Measurements from ENCODE around the gene GINS1.
"Not testable (repeated sequence)": the region's sequence is repeated elsewhere in the genome, so short reads cannot be mapped to it uniquely, and the experiment has no call there.

GINS1 gene

GRCh38 chr20:25390538-25391528 lies 16.6 kb upstream of the GINS1 start, which contains the start of gene ABHD12:
TSS of gene ABHD12 (minus strand) at chr20:25390835. CDS start at chr20:25390703, 132 bp downstream.
- peak; percentile 91 for DNase-seq

GRCh38 chr20:25394276-25394675 lies 13.2 kb upstream of the GINS1 start:
- DNase-seq = no peak

DNA sequence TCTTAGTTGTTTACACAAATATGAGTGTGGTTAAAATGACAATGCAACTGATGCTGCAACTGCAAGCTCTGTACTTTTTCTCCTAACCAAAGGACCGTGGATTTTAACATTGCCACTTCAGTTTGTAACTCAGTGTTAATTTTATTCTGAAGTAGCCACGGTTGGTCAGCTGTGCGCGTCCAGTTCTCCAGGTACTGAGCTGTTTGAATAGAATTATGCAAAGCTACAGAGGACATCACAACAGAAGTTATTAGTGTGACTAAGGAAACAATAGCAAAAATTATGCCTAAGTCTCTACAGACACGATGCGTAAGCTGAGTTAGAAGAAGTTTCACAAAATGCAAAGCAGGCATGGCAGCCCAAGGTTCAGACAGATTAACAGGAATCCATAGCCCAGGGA lies 12.5 kb upstream of the GINS1 start:
- DNase-seq = no peak

DNA sequence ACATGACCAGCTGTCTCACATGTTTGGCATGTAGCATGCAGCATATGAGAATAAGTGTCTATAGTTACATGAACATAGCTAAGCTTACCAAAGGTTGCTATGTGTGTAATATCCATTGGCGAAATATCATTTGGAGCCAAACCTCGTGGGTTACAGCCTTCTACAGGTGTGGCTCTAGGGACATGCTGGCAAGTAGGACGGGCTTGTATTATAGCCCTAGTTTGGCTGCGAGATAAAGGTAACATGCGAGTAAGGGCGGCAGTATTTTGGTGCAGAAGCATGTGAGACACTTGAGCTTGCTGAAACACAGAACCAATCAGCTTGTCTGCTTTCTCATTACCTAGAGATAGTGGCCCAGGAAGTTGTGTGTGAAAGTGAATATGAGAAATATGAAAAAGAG lies 10.4 kb upstream of the GINS1 start:
- DNase-seq = no peak

DNA sequence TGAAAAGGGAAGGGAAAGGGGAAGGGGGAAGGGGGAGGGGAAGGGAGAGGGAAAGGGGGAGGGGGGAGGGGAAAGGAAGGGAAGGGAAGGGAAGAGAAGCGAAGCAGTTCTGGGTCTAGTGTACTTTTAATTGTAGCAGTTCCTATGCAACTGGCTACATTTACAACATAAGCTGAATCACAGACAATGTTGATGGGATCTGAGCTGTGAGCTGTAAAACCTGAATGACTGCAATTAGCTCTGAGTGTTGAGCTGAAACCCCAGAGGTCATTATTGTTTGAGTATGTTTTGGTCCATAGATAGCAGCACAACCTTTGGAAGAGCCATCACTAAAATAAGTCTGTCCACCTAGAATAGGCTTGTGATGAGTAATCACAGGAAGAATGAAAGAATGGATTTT lies 9.7 kb upstream of the GINS1 start:
- no peak for DNase-seq

GRCh38 chr20:25398376-25399036 lies 9.0 kb upstream of the GINS1 start:
- DNase-seq = no peak

- DNase-seq = no peak
These were observed 8.4 kb upstream of the GINS1 start for GRCh38 chr20:25399037-25399430.

- DNase-seq = not testable (repeated sequence)
These were observed 7.2 kb upstream of the GINS1 start for GRCh38 chr20:25400291-25400732.

GRCh38 chr20:25402583-25402982 lies 4.9 kb upstream of the GINS1 start:
- DNase-seq = no peak

GRCh38 chr20:25408170-25408547 lies 686 bp downstream of the GINS1 start:
- no peak for DNase-seq

DNA sequence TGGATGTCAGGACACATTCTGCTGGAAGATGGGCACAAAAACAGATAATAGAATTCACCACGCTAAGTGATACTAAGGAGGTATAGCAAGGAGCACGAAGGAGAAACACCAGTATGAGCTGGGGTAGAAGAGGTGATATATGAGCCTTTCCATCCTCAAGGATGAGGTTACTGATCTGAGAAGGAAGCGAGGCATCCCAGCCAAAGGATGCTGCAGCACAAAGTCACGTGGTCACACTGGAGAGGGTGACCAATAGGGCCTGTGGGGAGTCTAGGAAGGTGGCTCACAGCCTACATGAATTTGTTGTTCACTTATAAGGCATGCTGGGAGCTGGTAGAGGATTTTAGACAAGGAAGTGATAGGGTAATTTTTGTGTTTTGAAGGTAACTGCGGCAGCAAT lies 1.4 kb downstream of the GINS1 start:
- no peak for DNase-seq

DNA sequence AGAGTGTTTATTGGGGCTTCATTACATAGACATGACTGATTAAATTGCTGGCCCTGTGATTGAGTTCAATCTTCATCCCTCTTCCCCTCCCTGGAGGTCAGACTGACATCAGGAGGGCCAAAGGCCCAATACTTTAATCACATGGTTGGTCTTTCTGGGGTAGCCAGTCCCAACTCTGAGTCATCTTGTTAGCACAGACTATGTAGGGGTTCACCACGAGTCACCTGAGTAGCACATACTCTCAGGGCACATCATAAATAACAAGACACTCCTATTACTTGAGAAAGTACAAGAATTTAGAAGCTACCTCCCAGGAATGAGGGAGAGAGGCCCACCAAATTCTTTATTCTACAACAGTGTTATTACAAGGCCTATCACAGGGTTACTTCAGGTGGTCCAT lies 11.3 kb downstream of the GINS1 start:
- no peak for DNase-seq

GRCh38 chr20:25421102-25421501 lies 13.6 kb downstream of the GINS1 start:
- no peak for DNase-seq

DNA sequence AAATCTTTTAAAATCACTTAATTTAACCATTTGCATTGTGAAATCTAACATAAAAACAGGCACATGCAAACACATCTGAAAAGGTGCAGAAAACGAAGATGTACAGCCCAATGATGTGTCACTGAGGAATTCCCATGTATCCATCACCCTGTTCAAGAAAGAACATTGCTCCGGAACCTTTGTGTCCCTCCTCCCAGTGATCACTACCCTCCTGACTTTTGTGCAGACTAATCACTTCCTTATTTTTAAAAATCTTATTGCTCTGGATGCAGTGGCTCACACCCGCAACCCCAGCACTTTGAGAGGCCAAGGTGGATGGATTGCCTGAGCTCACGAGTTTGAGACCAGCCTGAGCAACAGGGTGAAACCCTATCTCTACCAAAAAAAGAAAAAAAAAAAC lies 14.6 kb downstream of the GINS1 start:
- no peak for DNase-seq

GRCh38 chr20:25424536-25424935 lies 17.1 kb downstream of the GINS1 start:
- DNase-seq = no peak

- DNase-seq = no peak
These were observed 29.7 kb downstream of the GINS1 start for GRCh38 chr20:25437153-25437581.

DNA sequence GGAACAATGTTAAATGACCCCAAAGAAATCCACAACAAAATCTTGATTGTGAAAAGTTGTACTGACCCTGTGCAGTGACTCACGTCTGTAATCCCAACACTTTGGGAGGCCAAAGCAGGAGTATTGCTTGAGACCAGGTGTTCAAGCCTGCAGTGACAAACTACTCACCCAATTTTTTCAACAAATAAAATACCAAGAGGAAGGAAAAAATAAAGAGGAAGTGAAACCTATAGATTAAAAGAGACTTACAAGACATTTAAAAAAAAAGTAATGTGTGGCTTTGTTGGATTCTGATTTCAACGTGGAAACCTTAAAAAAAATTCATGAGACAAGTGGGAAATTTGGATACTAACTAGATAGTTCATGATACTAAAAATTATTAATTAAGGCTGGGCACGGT lies 31.9 kb downstream of the GINS1 start:
- DNase-seq = no peak

- DNase-seq = no peak
These were observed 37.1 kb downstream of the GINS1 start for GRCh38 chr20:25444556-25444955.

DNA sequence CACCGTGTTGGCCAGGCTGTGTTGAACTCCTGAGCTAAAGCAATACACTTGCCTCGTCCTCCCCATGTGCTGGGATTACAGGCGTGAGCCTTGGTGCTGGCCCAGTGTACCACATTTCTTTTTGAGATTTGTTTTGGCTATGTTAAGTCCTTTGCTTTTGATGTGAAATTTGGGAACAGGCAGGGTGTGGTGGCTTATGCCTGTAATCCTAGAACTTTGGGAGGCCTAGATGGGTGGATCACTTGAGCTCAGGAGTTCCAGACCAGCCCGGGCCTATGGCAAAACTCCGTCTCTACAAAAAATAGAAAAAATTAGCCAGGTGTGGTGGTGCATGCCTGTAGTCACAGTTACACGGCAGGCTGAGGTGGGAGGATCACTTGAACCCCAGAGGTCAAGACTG lies 40.2 kb downstream of the GINS1 start:
- no peak for DNase-seq

DNA sequence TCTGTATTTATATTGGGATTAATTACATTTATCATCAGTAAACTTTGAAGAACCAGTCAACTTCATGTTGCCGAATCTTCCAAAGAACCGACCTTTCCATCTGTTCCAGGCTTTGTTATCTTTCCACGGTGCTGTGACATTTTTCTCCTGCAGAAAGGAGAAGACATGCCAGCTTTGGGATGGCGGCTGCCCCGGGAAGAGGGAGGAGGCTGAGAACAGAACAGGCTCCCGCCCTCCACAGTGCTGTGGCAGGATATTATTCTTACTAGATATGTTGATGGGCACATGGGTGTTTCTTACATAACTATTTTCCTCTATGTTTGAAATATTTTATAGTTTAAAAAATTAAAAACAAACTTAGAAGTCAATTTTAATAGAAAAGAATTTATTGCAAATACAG lies 44.9 kb downstream of the GINS1 start:
- no peak for DNase-seq

- no peak for DNase-seq
These were observed 45.8 kb downstream of the GINS1 start for GRCh38 chr20:25453035-25453810.

GRCh38 chr20:25454153-25454900 lies 46.9 kb downstream of the GINS1 start:
- DNase-seq = no peak
